ENCODE results near the gene NUP210. TPM values are rescaled to one million over a fixed set of nuclear protein-coding genes. Genes with fewer than 3 reads are reported as not detected.
A peak's percentile ranks its signal among the peaks of the same experiment; 100 is the strongest.

The NUP210 gene
- total and polyA plus RNA-seq, 7 donors = under 0.01 to 26.4 (median 2.1) TPM

DNA sequence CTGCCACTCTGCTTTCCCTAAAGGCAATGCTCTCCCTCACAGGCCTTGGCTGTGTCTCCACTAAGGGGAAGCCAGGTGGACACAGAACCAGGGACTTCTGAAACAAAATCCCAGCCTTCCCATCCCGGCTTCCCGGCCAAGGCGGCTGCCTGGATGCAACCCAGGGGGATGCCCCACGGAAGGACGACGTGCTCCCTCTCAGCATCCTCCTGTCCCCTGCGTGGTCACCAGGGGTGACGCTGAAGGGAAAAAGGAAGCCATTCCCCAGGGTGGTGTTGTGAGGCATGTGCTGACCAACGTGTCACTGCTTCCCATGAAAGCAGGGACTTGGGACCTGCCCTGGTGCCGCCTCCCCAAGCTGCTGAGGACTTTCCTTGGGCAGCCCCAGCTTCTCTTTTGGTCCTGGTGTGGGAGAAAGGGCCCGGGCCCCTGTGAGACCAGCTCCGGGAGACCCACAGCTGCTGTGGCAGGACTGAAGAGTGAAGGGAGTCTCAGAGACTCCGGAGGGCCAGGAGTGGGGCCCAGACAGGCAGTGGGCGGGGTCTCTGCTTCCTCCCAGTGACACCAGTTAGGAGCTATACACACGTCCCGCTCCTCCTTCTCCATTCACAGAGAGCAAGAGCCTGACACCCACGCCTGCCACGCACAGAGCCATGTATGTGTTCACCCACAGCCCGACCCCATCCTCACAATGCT lies 139.2 kb downstream of the NUP210 start:
- WGBS, 2 donors = 53 to 61% methylated on average over 19 of the region's 19 CpGs
- intact Hi-C loops (cut with DNase I) = no loop called here
- H3K27me3 ChIP-seq = peaks cover 31 to 59% (median 40%) of the 10 kb centered on the region in 3 donors
- DNase-seq = peak; percentile 66
- H3K4me1 ChIP-seq = peaks cover 0 to 15% (median 13%) of the 10 kb centered on the region in 4 donors
- no peak for TF ChIP-seq POLR2AphosphoS5 (IDR thresholded peaks at IDR 0.05)
- no peak for TF ChIP-seq EP300 (IDR thresholded peaks at IDR 0.05)
- TF ChIP-seq, protein P1, sequence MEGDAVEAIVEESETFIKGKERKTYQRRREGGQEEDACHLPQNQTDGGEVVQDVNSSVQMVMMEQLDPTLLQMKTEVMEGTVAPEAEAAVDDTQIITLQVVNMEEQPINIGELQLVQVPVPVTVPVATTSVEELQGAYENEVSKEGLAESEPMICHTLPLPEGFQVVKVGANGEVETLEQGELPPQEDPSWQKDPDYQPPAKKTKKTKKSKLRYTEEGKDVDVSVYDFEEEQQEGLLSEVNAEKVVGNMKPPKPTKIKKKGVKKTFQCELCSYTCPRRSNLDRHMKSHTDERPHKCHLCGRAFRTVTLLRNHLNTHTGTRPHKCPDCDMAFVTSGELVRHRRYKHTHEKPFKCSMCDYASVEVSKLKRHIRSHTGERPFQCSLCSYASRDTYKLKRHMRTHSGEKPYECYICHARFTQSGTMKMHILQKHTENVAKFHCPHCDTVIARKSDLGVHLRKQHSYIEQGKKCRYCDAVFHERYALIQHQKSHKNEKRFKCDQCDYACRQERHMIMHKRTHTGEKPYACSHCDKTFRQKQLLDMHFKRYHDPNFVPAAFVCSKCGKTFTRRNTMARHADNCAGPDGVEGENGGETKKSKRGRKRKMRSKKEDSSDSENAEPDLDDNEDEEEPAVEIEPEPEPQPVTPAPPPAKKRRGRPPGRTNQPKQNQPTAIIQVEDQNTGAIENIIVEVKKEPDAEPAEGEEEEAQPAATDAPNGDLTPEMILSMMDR (IDR thresholded peaks at IDR 0.05) = no peak
- no peak for TF ChIP-seq POLR2A (IDR thresholded peaks at IDR 0.05)
- H3K9me3 ChIP-seq = peaks cover 0 to 11% (median 6%) of the 10 kb centered on the region in 4 donors
- H3K4me3 ChIP-seq = no peak overlapping the region
- peak overlapping the region; percentile 47 to 61 (median 56) for H3K27ac ChIP-seq
- H3K36me3 ChIP-seq = no peaks in the 10 kb centered on the region

DNA sequence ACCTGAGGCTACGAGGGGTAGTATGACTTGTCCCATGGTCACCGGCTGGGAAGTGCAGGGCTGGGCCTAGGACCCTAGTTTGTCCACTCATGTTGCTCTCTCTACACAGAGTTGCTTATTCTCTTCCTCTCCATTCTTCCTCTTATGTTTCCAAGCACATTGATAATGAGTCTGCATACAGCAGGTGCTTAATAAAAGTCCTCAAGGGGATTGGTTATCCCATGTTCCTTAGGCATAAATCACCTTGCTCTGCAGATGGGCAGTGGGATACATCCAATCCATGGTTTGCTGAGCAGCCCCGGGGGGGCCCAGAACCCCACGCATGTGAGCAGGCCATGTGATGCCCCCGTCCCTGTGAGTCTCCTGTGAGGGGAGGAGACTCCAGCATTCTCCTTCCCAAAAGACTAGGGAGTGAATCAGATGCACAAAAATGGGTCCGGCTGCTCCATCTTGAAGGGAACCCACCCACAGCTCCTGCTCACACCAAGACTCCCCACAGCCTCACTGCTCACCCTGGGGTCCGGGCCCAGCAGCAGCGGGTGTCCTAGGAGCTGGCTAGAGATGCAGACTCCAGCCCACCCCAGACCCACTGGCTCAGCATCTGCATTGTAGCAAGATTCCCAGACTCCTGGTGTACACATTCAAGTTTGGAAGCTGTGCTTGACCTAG lies 139.9 kb downstream of the NUP210 start:
- H3K27ac ChIP-seq = peak overlapping the region in 1 of 4 donors; percentile 61
- H3K9me3 ChIP-seq = peaks cover 0 to 11% (median 6%) of the 10 kb centered on the region in 4 donors
- intact Hi-C loops (cut with DNase I) = no loop called here
- 88 to 93% methylated on average over 8 of the region's 8 CpGs for WGBS, 2 donors
- DNase-seq = peak; percentile 54
- H3K4me3 ChIP-seq = no peak overlapping the region
- peaks cover 27 to 52% (median 33%) of the 10 kb centered on the region in 3 donors for H3K27me3 ChIP-seq
- no peaks in the 10 kb centered on the region for H3K36me3 ChIP-seq
- peaks cover 0 to 15% (median 13%) of the 10 kb centered on the region in 4 donors for H3K4me1 ChIP-seq
- TF ChIP-seq EP300 (IDR thresholded peaks at IDR 0.05) = no peak
- TF ChIP-seq, protein P1 (IDR thresholded peaks at IDR 0.05) = no peak
- no peak for TF ChIP-seq POLR2A (IDR thresholded peaks at IDR 0.05)
- TF ChIP-seq POLR2AphosphoS5 (IDR thresholded peaks at IDR 0.05) = no peak

DNA sequence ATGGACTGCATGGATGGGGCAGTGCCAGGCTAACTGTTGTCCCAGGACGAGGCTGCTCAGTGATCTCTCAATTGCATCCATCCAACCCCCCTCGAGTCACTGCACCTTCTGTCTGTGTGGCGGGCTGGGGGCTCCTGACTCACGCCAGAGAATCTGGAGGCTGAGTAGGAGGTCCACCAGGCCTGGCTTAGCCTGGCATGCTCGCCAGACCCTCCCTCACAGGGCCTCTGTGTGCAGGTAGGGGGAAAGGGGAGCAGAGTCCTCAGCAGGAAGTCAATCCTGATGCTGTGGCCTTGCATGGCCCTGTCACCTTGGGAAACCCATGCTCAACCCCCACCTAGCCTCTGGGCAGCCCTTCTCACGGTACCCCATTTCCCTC lies 140.6 kb downstream of the NUP210 start:
- no peak overlapping the region for H3K4me3 ChIP-seq
- WGBS, 2 donors = 77 to 91% methylated on average over 6 of the region's 6 CpGs
- H3K9me3 ChIP-seq = peaks cover 0 to 10% (median 6%) of the 10 kb centered on the region in 4 donors
- peak; percentile 52 for DNase-seq
- H3K27me3 ChIP-seq = peaks cover 20 to 44% (median 26%) of the 10 kb centered on the region in 3 donors
- no peak overlapping the region for H3K27ac ChIP-seq
- H3K4me1 ChIP-seq = peaks cover 0 to 15% (median 13%) of the 10 kb centered on the region in 4 donors
- no peak for TF ChIP-seq POLR2A (IDR thresholded peaks at IDR 0.05)
- TF ChIP-seq, protein P1 (IDR thresholded peaks at IDR 0.05) = no peak
- H3K36me3 ChIP-seq = no peaks in the 10 kb centered on the region
- intact Hi-C loops (cut with DNase I) = no loop called here

DNA sequence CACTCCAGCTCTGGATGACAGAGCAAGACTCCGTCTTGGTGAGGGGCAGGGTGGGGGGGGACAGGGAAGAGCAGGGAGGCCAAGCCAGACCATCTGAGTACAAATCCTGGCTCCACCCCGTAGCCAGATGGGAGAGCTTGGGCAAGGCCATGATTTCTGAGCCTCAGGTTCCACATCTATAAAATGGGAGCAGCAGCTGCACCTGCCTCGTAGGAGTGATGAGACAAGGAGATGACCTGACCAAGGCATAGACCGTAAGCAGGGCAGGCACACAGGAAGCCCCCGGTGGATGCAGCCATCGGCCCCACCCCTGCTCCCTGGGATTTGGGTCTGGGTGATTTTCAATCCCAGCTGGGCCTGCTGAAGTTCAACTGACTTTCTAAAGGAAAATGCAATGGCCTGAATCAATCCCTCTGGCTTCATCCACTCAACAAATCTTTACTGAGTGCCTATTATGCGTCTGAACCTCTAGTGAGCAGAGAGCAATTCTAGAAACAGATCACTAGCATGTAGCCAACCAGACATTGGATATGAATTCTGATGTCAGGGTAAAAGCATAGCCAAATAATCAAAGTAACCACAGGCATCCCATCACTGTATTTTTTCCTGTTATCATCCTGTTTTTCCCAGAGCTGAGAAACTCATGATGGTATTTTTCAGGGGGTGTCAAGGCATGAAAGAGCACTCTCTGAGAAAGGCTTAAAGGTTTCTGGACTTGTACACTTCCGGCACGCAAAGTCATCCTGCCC lies 141.2 kb downstream of the NUP210 start:
- DNase-seq = peak; percentile 37
- H3K4me1 ChIP-seq = peaks cover 0 to 15% (median 13%) of the 10 kb centered on the region in 4 donors
- peaks cover 15 to 39% (median 20%) of the 10 kb centered on the region in 3 donors for H3K27me3 ChIP-seq
- H3K36me3 ChIP-seq = no peaks in the 10 kb centered on the region
- H3K4me3 ChIP-seq = no peak overlapping the region
- H3K27ac ChIP-seq = no peak overlapping the region
- intact Hi-C loops (cut with DNase I) = no loop called here
- 82 to 91% methylated on average over 9 of the region's 9 CpGs for WGBS, 2 donors
- peaks cover 0 to 4% (median 3%) of the 10 kb centered on the region in 4 donors for H3K9me3 ChIP-seq
- TF ChIP-seq POLR2AphosphoS5 (IDR thresholded peaks at IDR 0.05) (no peak), POLR2A (IDR thresholded peaks at IDR 0.05) (no peak)
